B cell (primary cell): Measurements from ENCODE around the gene PTPN7. TPM values are rescaled to one million over a fixed set of nuclear protein-coding genes. Genes with fewer than 3 reads are reported as not detected.
A peak's percentile ranks its signal among the peaks of the same experiment; 100 is the strongest.

ENCODE experiments used
- ATAC-seq: fragments of 200-7000 bp; cut with Tn5 transposase; one replicate; pipeline ENCODE4 v1.10.0; 2021; ENCODE audit warnings: low read depth, mild to moderate bottlenecking, moderate number of reproducible peaks, moderate library complexity
- CTCF ChIA-PET: fragments of 350-600 bp; sonication (Branson Sonifier 250); formaldehyde crosslinking; loops from one replicate; lab custom pipeline; 2021; ENCODE audit warnings: antibody characterized with exemption, inconsistent platforms; lab: Charles Lee
- POLR2A ChIA-PET: fragments of 350-600 bp; sonication (Branson Sonifier 250); formaldehyde crosslinking; loops from one replicate; lab custom pipeline; 2021; ENCODE audit warnings: antibody characterized with exemption; lab: Charles Lee
- DNase-seq: peaks from one replicate; pipeline ENCODE4 v3.0.0; 2013
- H2AFZ ChIP-seq: 2 replicates; pipeline ENCODE4 v1.6.1; 2012; ENCODE audit warnings: mild to moderate bottlenecking, low read depth, low read length; ENCODE audit not compliant: insufficient read depth, poor library complexity, severe bottlenecking
- H3K27ac ChIP-seq, 2 donors: 1 replicate in 1 of 2; 2 replicates in 1 of 2; pipeline ENCODE4 v1.5.1; 2012 to 2013; ENCODE audit warnings: low read length in 2 of 2, mild to moderate bottlenecking in 2 of 2, moderate library complexity in 1 of 2
- H3K27me3 ChIP-seq, 4 experiments: fragments of 200-600 bp in 1 of 4; sonication (generic) in 1 of 4; replicated peaks in 1 of 4; 1 replicate in 2 of 4; 2 replicates in 2 of 4; pipeline versions ENCODE4 v1.6.1 to v1.7.0; 2013 to 2016; ENCODE audit warnings: low read length in 3 of 4, mild to moderate bottlenecking in 2 of 4, mixed read lengths in 1 of 4, moderate library complexity in 1 of 4; ENCODE audit not compliant: insufficient read depth in 4 of 4, control insufficient read depth in 3 of 4; ENCODE audit errors: control extremely low read depth in 1 of 4
- H3K36me3 ChIP-seq, 2 experiments: replicated peaks in 1 of 2; 1 replicate in 1 of 2; 2 replicates in 1 of 2; pipeline versions ENCODE4 v1.6.1 to v1.7.1; 2013; ENCODE audit warnings: low read length in 1 of 2; ENCODE audit not compliant: insufficient read depth in 2 of 2, control insufficient read depth in 1 of 2; ENCODE audit errors: control extremely low read depth in 1 of 2, extremely low read depth in 1 of 2
- H3K4me1 ChIP-seq, 2 donors: fragments of 200-600 bp in 1 of 2; sonication (generic) in 1 of 2; 1 replicate in 1 of 2; 2 replicates in 1 of 2; pipeline versions ENCODE4 v1.5.1 to v1.6.1; 2013 to 2017; ENCODE audit warnings: low read length in 2 of 2; ENCODE audit not compliant: control insufficient read depth in 2 of 2, insufficient read depth in 2 of 2
- H3K4me2 ChIP-seq: replicated peaks from 2 replicates; pipeline ENCODE3; 2012; ENCODE audit warnings: mild to moderate bottlenecking, low read depth, low read length; ENCODE audit not compliant: poor library complexity, severe bottlenecking
- H3K4me3 ChIP-seq, 5 experiments: fragments of 200-600 bp in 1 of 5; sonication (generic) in 1 of 5; 1 replicate in 3 of 5; 2 replicates in 2 of 5; pipeline versions ENCODE4 v1.5.1 to v1.7.0; 2011 to 2016; ENCODE audit warnings: low read length in 4 of 5, mild to moderate bottlenecking in 4 of 5, low read depth in 2 of 5, control low read depth in 1 of 5, moderate library complexity in 1 of 5; ENCODE audit not compliant: insufficient read depth in 1 of 5; ENCODE audit errors: control extremely low read depth in 1 of 5, extremely low read depth in 1 of 5
- H3K79me2 ChIP-seq: fragments of 200-600 bp; sonication (generic); one replicate; pipeline ENCODE4 v1.6.0; 2016; ENCODE audit warnings: low read length; ENCODE audit not compliant: control insufficient read depth, insufficient read depth
- H3K9ac ChIP-seq: fragments of 200-600 bp; sonication (generic); 2 replicates; pipeline ENCODE4 v1.6.1; 2017; ENCODE audit warnings: mild to moderate bottlenecking, low read length, moderate library complexity
- H3K9me3 ChIP-seq, 3 donors: one replicate each; pipeline versions ENCODE4 v1.6.1 to v1.7.1; 2013; ENCODE audit warnings: low read length in 2 of 3; ENCODE audit not compliant: control insufficient read depth in 2 of 3, insufficient read depth in 1 of 3; ENCODE audit errors: control extremely low read depth in 1 of 3
- H4K20me1 ChIP-seq: 2 replicates; pipeline ENCODE4 v1.6.0; 2012; ENCODE audit warnings: mild to moderate bottlenecking, low read length; ENCODE audit not compliant: insufficient read depth, control insufficient read depth, poor library complexity, severe bottlenecking
- H3K27ac Mint-ChIP-seq: one replicate; pipeline ENCODE4 v1.8.0; 2021; ENCODE audit warnings: mixed read lengths
- H3K27me3 Mint-ChIP-seq: one replicate; pipeline ENCODE4 v1.8.0; 2021; ENCODE audit warnings: mixed read lengths
- H3K4me1 Mint-ChIP-seq: one replicate; pipeline ENCODE4 v1.8.0; 2021; ENCODE audit warnings: mixed read lengths
- H3K4me3 Mint-ChIP-seq: one replicate; pipeline ENCODE4 v1.8.0; 2021; ENCODE audit warnings: mixed read lengths
- H3K9me3 Mint-ChIP-seq: one replicate; pipeline ENCODE4 v1.8.0; 2022; ENCODE audit warnings: mixed read lengths; ENCODE audit not compliant: insufficient read depth
- EZH2 ChIP-seq: IDR thresholded peaks from 2 replicates; pipeline ENCODE4 v1.6.1; 2012; ENCODE audit warnings: borderline replicate concordance, low read depth, mild to moderate bottlenecking, moderate library complexity, low read length; ENCODE audit not compliant: insufficient read depth, poor library complexity, severe bottlenecking
- WGBS: methylation state at CpG from one replicate; pipeline ENCODE4 v1.1.5; 2013; ENCODE audit warnings: missing lambda C conversion rate; ENCODE audit not compliant: insufficient coverage; 5-methylcytosine and 5-hydroxymethylcytosine counted together
- intact Hi-C: fragments of 100-400 bp; cut with micrococcal nuclease; formaldehyde crosslinking; loops from one replicate; pipeline ENCODE4 v1.10.0; 2022
- polyA plus RNA-seq: library from polyadenylated mRNA; depleted of rRNA; stranded (reverse); fragments of >200 nt; gene quantifications from 2 replicates; pipeline ENCODE4 v1.2.3, GENCODE V29; 2012
- total RNA-seq, 2 donors: library from RNA; stranded (reverse); fragments of 120-200 nt in 1 of 2; gene quantifications; 1 replicate in 1 of 2; 2 replicates in 1 of 2; pipeline versions ENCODE4 v1.2.3 to v1.2.4, GENCODE V29; 2013 to 2022
- TF ChIP-seq, protein P1 (sequence below): fragments of 200-600 bp; IDR thresholded peaks from one replicate; pipeline ENCODE4 v1.8.0; 2022; ENCODE audit warnings: antibody characterized with exemption, mild to moderate bottlenecking

PTPN7 gene
- total and polyA plus RNA-seq, 2 donors (not counting 1 experiment from before 2014, with no cell fraction given) = 16.0 to 37.5 TPM

DNA sequence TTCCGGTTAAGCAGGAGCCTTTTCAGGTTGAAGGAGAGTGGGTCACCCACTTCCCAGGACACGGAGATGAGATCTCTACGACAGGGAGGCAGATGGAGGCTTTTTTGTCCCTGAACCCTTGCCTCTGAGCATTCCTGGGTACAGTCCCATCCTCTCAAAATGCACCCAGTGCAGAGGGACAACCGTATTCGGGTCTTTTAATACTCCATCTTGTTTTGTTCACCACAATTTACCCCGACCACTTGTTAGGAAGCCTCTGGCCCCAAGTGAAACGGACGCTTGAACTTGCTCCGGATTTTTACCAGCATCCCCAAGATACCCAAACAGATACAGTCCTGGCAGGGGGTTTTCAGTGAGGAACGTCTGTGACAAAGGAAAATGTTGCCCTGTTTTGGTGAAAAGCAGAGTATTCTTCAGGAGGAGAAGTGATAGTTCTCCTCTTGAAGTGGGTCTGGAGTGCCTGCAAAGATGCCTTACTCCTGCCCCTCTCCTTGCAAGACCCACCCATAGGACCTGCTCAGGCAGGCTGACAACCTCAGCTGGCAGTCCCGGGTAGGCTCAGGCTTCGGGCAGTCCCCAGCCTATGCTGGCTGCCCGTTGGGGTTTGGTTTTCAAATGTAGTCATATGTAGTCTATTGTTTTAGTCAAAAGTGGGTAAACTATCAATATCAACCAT is 15.2 kb downstream of the PTPN7 start:
- peaks cover 30 to 43% of the 10 kb centered on the region in 2 donors for H3K4me1 ChIP-seq
- Mint-ChIP-seq H3K4me1 (peaks cover 45% of the 10 kb centered on the region), H3K27me3 (no peaks in the 10 kb centered on the region), H3K9me3 (no peaks in the 10 kb centered on the region), H3K27ac (peak overlapping the region; percentile 89), H3K4me3 (peak overlapping the region; percentile 93)
- POLR2A ChIA-PET = interaction anchor here (0.6 to 1.4 kb wide), 3 partner anchors 10 to 783 kb away, joined by 4 to 6 read pairs (median 4); no protein-coding TSS in a partner anchor
- H3K9me3 ChIP-seq = no peaks in the 10 kb centered on the region
- peak overlapping the region; percentile 90 for H3K9ac ChIP-seq
- H3K4me3 ChIP-seq = peak overlapping the region; percentile 54 to 92 (median 88)
- no peaks in the 10 kb centered on the region for H3K27me3 ChIP-seq
- peak; percentile 42 for DNase-seq
- 3% methylated on average over 5 of the region's 13 CpGs for WGBS
- H4K20me1 ChIP-seq = peaks cover 35% of the 10 kb centered on the region
- CTCF ChIA-PET = interaction anchor here (1.0 to 3.1 kb wide), 5 partner anchors 9 to 40 kb away, joined by 3 to 23 read pairs (median 12); partner anchors contain the start of gene PTPN7
- TF ChIP-seq, protein P1, sequence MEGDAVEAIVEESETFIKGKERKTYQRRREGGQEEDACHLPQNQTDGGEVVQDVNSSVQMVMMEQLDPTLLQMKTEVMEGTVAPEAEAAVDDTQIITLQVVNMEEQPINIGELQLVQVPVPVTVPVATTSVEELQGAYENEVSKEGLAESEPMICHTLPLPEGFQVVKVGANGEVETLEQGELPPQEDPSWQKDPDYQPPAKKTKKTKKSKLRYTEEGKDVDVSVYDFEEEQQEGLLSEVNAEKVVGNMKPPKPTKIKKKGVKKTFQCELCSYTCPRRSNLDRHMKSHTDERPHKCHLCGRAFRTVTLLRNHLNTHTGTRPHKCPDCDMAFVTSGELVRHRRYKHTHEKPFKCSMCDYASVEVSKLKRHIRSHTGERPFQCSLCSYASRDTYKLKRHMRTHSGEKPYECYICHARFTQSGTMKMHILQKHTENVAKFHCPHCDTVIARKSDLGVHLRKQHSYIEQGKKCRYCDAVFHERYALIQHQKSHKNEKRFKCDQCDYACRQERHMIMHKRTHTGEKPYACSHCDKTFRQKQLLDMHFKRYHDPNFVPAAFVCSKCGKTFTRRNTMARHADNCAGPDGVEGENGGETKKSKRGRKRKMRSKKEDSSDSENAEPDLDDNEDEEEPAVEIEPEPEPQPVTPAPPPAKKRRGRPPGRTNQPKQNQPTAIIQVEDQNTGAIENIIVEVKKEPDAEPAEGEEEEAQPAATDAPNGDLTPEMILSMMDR = no peak
- no peak for TF ChIP-seq EZH2
- H3K27ac ChIP-seq = peak overlapping the region; percentile 44 to 90
- peaks cover 0 to 21% of the 10 kb centered on the region in 2 experiments for H3K36me3 ChIP-seq
- H3K79me2 ChIP-seq = peaks cover 49% of the 10 kb centered on the region
- H3K4me2 ChIP-seq = peak overlapping the region; percentile 96
- intact Hi-C loops = loop anchor here (1.0 to 10.0 kb wide), 2 partner anchors 10 to 990 kb away; partner anchors contain the start of gene TMEM9
- no peak for ATAC-seq
- H2AFZ ChIP-seq = peak overlapping the region; percentile 94
